Gastrocnemius medialis (tissue), 4 donors: Measurements from ENCODE around the gene SNAP23.

Source experiments
- POLR2A ChIP-seq, 2 donors: fragments of 450-650 bp; IDR thresholded peaks; one replicate each; pipeline ENCODE4 v1.6.1; 2017; ENCODE audit warnings: antibody characterized with exemption in 2 of 2, mild to moderate bottlenecking in 2 of 2, moderate library complexity in 2 of 2
- TF ChIP-seq, protein P1 (sequence below), 5 experiments: fragments of 450-650 bp in 3 of 5; fragments of 200-600 bp in 2 of 5; sonication (generic) in 2 of 5; IDR thresholded peaks in 4 of 5; conservative IDR thresholded peaks in 1 of 5; 1 replicate in 4 of 5; 2 replicates in 1 of 5; pipeline ENCODE4 v1.5.1; 2016 to 2019; ENCODE audit warnings: antibody characterized with exemption in 5 of 5, mild to moderate bottlenecking in 3 of 5, moderate library complexity in 3 of 5

DNA sequence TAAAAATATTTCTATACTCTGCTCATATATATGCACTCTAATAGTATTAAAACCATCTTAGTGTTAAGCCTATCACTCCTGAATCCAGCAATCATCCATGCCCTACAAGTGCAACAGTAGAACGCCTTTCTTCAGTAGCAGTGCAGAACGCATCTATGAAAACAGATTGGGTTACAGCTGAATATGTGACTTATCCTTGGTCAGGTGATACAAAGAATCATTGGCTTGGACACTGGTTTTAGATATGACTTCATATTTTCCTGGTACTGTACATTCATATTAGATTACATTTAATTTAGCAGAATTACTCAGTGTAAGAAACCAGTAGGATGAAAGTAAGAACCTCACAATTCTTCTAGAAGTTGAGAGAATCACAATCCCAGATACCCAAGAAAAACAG, 47.8 kb upstream of the SNAP23 start:
- TF ChIP-seq, protein P1, sequence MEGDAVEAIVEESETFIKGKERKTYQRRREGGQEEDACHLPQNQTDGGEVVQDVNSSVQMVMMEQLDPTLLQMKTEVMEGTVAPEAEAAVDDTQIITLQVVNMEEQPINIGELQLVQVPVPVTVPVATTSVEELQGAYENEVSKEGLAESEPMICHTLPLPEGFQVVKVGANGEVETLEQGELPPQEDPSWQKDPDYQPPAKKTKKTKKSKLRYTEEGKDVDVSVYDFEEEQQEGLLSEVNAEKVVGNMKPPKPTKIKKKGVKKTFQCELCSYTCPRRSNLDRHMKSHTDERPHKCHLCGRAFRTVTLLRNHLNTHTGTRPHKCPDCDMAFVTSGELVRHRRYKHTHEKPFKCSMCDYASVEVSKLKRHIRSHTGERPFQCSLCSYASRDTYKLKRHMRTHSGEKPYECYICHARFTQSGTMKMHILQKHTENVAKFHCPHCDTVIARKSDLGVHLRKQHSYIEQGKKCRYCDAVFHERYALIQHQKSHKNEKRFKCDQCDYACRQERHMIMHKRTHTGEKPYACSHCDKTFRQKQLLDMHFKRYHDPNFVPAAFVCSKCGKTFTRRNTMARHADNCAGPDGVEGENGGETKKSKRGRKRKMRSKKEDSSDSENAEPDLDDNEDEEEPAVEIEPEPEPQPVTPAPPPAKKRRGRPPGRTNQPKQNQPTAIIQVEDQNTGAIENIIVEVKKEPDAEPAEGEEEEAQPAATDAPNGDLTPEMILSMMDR (IDR thresholded peaks at IDR 0.05 in 4 of 5, conservative IDR thresholded peaks at IDR 0.05 in 1 of 5) = no peak
- peak in 1 of 2 donors; percentile 50 for TF ChIP-seq POLR2A (IDR thresholded peaks at IDR 0.05)
